WTC11 (cell line): Measurements from ENCODE around the gene SOX8.

ENCODE experiments used
- CTCF ChIP-seq: fragments of 200-600 bp; IDR thresholded peaks from 2 replicates; pipeline ENCODE4 v1.8.0; 2022; ENCODE audit warnings: antibody characterized with exemption
- ETV6 ChIP-seq: sonication (generic); formaldehyde crosslinking; IDR thresholded peaks from 2 replicates; pipeline ENCODE4 v1.8.1; 2022; ENCODE audit warnings: mild to moderate bottlenecking, missing genetic modification reagents
- FOXJ3 ChIP-seq: sonication (generic); formaldehyde crosslinking; IDR thresholded peaks from 2 replicates; pipeline ENCODE4 v1.9.0; 2021; ENCODE audit warnings: missing genetic modification reagents, mild to moderate bottlenecking, borderline replicate concordance
- STAT6 ChIP-seq: sonication (generic); formaldehyde crosslinking; conservative IDR thresholded peaks from 2 replicates; pipeline ENCODE4 v1.8.1; 2023; ENCODE audit warnings: mild to moderate bottlenecking, low read depth, missing genetic modification reagents, moderate library complexity

GRCh38 chr16:1013593-1013900 lies 32.0 kb downstream of the SOX8 start:
- TF ChIP-seq STAT6 (CRISPR knock-in tag) (no peak), CTCF (no peak), ETV6 (no peak), FOXJ3 (CRISPR knock-in tag) (no peak)
